HG02763 (cell line): Measurements from ENCODE around the gene RNF130.
"Not testable (repeated sequence)": the region's sequence is repeated elsewhere in the genome, so short reads cannot be mapped to it uniquely, and the experiment has no call there.

ENCODE experiments used
- ATAC-seq: cut with Tn5 transposase; IDR thresholded peaks from one replicate; pipeline ENCODE4 v1.9.1; 2021; ENCODE audit warnings: mild to moderate bottlenecking, moderate library complexity; ENCODE audit not compliant: unreplicated experiment

RNF130 gene

GRCh38 chr5:180103487-180104167 lies 32.1 kb upstream of the RNF130 start:
- ATAC-seq: no peak

- ATAC-seq: no peak
Observed at GRCh38 chr5:180102636-180103035, 31.1 kb upstream of the RNF130 start.

- ATAC-seq: no peak
Observed at GRCh38 chr5:180101451-180102105, 30.0 kb upstream of the RNF130 start.

GRCh38 chr5:180100621-180101450 lies 29.3 kb upstream of the RNF130 start:
- no peak for ATAC-seq

- no peak for ATAC-seq
Observed at GRCh38 chr5:180099733-180100611, 28.4 kb upstream of the RNF130 start.

- no peak for ATAC-seq
Observed at GRCh38 chr5:180098991-180099732, 27.6 kb upstream of the RNF130 start.

- ATAC-seq: no peak
Observed at GRCh38 chr5:180098526-180098925, 27.0 kb upstream of the RNF130 start.

- ATAC-seq: no peak
Observed at GRCh38 chr5:180097926-180098325, 26.4 kb upstream of the RNF130 start.

- ATAC-seq: no peak
Observed at GRCh38 chr5:180097163-180097894, 25.8 kb upstream of the RNF130 start.

- ATAC-seq: no peak
Observed at GRCh38 chr5:180096616-180097015, 25.1 kb upstream of the RNF130 start.

GRCh38 chr5:180095545-180095944 lies 24.0 kb upstream of the RNF130 start:
- no peak for ATAC-seq

- ATAC-seq: no peak
Observed at GRCh38 chr5:180093651-180094382, 22.3 kb upstream of the RNF130 start.

GRCh38 chr5:180093241-180093640 lies 21.7 kb upstream of the RNF130 start:
- no peak for ATAC-seq

- ATAC-seq: no peak
Observed at GRCh38 chr5:180090769-180091546, 19.4 kb upstream of the RNF130 start.

GRCh38 chr5:180090098-180090768 lies 18.7 kb upstream of the RNF130 start:
- ATAC-seq: no peak

- not testable (repeated sequence) for ATAC-seq
Observed at GRCh38 chr5:180089628-180090027, 18.1 kb upstream of the RNF130 start.

GRCh38 chr5:180088561-180088960 lies 17.0 kb upstream of the RNF130 start:
- no peak for ATAC-seq
